ENCODE results near the gene HELZ. TPM values are rescaled to one million over a fixed set of nuclear protein-coding genes. Genes with fewer than 3 reads are reported as not detected.
"Not testable (repeated sequence)": the region's sequence is repeated elsewhere in the genome, so short reads cannot be mapped to it uniquely, and the experiment has no call there.

The HELZ gene
- total RNA-seq, 2 experiments from 2014 or later = 98.2 to 109 TPM

DNA sequence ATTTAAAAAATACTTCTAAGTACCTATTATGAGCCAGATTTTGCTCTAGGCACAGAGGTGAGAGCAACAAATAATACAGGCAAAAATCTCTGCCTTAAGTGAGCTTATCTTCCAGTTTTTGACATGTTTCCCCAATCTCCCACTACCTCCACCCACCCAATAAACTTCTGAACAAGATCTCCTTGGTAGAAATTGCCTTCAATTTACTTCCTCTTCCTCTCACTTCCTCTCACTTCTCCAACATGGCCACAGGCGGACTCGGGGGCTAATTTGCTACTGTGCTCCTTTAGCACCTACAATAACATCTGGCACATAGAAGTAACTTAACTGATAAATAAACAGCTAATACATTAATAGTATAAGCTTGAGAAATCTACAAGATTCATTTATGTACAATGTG is 118.0 kb downstream of the HELZ start:
- no peaks in the 10 kb centered on the region for H3K9me3 Mint-ChIP-seq
- H3K27me3 Mint-ChIP-seq = no peaks in the 10 kb centered on the region
- H3K4me1 Mint-ChIP-seq = peaks cover 2% of the 10 kb centered on the region
- H3K4me3 Mint-ChIP-seq = no peak overlapping the region
- no peak for DNase-seq
- peaks cover 37% of the 10 kb centered on the region for H3K36me3 Mint-ChIP-seq (ENCODE audit: low read depth)
- ChIA-PET POLR2A (no interaction called here), CTCF (interaction anchor here (0.5 to 1.0 kb wide), 3 partner anchors 13 to 167 kb away, joined by 3 to 4 read pairs (median 3); no protein-coding TSS in a partner anchor)
- H3K27ac Mint-ChIP-seq = no peak overlapping the region

DNA sequence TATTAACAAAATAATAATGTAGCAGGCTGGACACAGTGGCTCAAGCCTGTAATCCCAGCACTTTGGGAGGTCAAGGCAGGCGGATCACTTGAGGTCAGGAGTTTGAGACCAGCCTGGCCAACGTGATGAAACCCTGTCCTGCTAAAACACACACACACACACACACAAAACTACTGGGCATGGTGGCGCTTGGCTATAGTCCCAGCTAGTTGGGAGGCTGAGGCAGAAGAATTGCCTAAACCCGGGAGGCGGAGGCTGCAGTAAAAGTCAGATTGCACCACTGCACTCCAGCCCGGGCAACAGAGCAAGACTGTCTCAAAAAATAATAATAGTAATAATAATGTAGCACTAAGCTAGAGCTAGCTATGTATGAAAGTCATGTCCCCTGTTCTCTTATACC is 118.5 kb downstream of the HELZ start:
- H3K4me1 Mint-ChIP-seq, H3K4me3 Mint-ChIP-seq, DNase-seq, POLR2A ChIA-PET, H3K27me3 Mint-ChIP-seq, H3K27ac Mint-ChIP-seq, H3K9me3 Mint-ChIP-seq: not testable (repeated sequence)
- peaks cover 35% of the 10 kb centered on the region for H3K36me3 Mint-ChIP-seq (ENCODE audit: low read depth)
- CTCF ChIA-PET = interaction anchor here (0.5 to 1.0 kb wide), 4 partner anchors 13 to 167 kb away, joined by 3 to 4 read pairs (median 3); no protein-coding TSS in a partner anchor

DNA sequence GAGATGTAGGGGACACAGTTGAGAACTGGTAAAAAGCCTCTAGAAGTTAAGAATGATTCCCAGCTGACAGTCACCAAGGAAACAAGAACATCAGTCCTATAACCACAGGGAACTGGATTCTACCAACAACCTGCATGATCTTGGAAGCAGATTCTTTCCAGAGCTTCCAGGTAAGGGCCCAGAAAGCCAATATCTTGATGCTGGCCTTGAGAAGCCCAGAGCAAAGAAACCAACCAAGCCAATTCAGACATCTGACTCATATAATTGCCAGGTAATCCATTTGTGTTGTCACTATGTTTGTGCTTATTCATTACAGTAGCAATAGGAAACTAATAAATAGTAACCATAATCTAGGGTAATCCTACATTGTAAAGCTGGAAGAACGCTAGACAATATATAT is 119.1 kb downstream of the HELZ start:
- ChIA-PET POLR2A (no interaction called here), CTCF (interaction anchor here (0.5 kb wide), 1 partner anchor 147 kb away, joined by 3 read pairs; no protein-coding TSS in a partner anchor)
- Mint-ChIP-seq H3K36me3 (ENCODE audit: low read depth) (peaks cover 37% of the 10 kb centered on the region), H3K4me1 (peaks cover 2% of the 10 kb centered on the region), H3K9me3 (no peaks in the 10 kb centered on the region), H3K27me3 (no peaks in the 10 kb centered on the region), H3K4me3 (no peak overlapping the region), H3K27ac (no peak overlapping the region)
- DNase-seq = no peak

DNA sequence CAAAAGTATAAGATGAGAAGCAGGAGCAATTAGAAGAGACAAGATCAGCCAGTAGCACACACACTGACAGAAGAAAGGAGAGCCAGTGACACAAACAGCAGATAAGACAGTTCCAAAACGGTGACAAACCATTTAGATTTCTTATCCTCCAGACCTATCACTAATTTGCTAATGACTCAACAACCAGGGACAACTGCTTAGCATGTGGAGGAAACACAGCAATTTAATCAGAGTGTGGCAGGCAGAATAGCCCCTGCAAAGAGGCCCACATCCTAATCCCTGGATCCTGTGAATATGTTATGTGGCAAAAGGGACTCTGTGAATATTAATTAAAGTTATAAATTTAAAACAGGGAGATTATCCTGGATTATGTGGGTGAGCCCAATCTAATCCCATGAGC is 119.6 kb downstream of the HELZ start:
- Mint-ChIP-seq H3K36me3 (ENCODE audit: low read depth) (peaks cover 41% of the 10 kb centered on the region), H3K27me3 (no peaks in the 10 kb centered on the region), H3K4me3 (no peak overlapping the region), H3K4me1 (peaks cover 2% of the 10 kb centered on the region), H3K9me3 (no peaks in the 10 kb centered on the region), H3K27ac (no peak overlapping the region)
- CTCF ChIA-PET = no interaction called here
- POLR2A ChIA-PET = no interaction called here
- DNase-seq = no peak

DNA sequence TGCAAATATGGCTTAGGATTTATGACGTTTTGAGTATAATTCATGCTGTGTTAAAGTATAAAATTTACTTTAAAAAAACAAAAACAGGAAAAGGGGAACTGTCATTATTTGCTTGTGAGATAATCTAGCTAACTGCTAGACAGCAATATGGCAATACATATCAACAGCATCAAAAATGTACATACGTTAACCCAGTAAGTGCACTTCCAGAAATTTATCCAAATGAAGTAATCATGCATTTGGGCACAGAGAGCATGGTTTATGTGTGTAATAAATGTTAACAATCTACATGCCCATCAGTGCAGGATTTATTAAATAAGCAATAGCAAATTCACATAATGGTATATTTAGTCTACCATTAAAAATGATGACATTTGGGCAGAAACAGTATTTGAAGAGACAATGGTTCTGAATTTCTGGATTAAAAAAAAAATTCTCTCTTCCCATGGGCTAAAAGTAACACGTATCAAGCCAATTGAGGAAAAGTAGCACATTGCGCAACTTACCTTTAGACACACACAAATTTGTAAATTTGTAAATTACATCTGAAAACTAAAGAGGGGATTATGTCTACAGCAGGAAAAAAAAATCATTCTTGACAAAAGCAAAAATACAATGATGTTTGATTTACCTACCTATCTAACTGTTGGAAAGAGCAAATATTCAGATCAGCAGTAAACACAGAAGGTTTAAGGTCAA is 120.4 kb downstream of the HELZ start:
- no peak overlapping the region for H3K27ac Mint-ChIP-seq
- peaks cover 45% of the 10 kb centered on the region for H3K36me3 Mint-ChIP-seq (ENCODE audit: low read depth)
- H3K4me3 Mint-ChIP-seq = no peak overlapping the region
- peaks cover 2% of the 10 kb centered on the region for H3K4me1 Mint-ChIP-seq
- H3K9me3 Mint-ChIP-seq = no peaks in the 10 kb centered on the region
- DNase-seq = no peak
- POLR2A ChIA-PET = no interaction called here
- H3K27me3 Mint-ChIP-seq = no peaks in the 10 kb centered on the region
- CTCF ChIA-PET = no interaction called here

DNA sequence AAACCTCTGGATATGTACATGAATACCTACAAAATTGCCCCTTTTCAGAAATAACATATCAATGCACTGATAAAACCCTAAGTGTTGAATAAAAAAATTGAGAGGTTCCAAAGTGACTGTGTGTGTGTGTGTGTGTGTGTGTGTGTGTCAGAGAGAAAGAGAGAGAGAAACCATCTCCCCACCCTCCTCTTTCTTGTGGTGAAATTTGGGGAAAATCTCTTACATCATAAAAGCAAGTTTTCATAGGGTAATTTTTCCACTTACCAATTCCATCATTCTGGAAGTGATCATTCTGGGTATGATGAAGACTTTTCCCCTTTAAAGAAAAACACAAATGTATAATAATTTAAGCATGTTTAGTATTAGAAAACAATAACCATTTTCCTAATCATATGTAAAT is 121.3 kb downstream of the HELZ start:
- H3K27me3 Mint-ChIP-seq = no peaks in the 10 kb centered on the region
- CTCF ChIA-PET = no interaction called here
- no peak overlapping the region for H3K4me3 Mint-ChIP-seq
- POLR2A ChIA-PET = no interaction called here
- no peak for DNase-seq
- H3K9me3 Mint-ChIP-seq = no peaks in the 10 kb centered on the region
- no peak overlapping the region for H3K27ac Mint-ChIP-seq
- H3K36me3 Mint-ChIP-seq (ENCODE audit: low read depth) = peaks cover 49% of the 10 kb centered on the region
- H3K4me1 Mint-ChIP-seq = peaks cover 2% of the 10 kb centered on the region

DNA sequence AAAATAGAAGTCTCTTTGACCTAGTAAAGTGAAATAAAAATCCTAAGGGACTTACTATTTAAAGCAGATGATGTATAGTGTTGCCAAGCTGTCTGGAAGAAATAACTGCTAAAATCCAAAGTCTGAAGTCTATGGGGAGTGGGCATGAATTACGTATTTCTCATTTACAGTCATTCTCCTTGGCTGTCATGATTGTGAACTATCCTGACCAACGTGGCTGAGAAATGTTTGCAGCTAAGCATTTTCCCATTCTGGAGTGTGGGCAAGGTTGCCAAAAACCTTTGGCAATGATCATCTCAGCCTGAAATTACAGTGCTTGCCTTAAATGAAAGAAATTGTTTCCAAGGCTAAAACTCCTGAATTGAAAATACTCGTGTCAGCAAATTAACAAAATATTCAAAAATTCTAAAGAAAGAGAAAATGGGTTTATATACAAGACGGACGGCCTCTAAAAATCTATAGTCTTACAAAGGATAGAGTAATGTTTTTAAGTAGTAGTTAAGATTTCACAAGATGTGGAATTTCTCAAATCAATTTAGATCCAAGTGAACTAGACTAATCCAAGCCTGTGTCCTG is 123.6 kb downstream of the HELZ start:
- Mint-ChIP-seq H3K27ac (no peak overlapping the region), H3K36me3 (ENCODE audit: low read depth) (peaks cover 60% of the 10 kb centered on the region)

DNA sequence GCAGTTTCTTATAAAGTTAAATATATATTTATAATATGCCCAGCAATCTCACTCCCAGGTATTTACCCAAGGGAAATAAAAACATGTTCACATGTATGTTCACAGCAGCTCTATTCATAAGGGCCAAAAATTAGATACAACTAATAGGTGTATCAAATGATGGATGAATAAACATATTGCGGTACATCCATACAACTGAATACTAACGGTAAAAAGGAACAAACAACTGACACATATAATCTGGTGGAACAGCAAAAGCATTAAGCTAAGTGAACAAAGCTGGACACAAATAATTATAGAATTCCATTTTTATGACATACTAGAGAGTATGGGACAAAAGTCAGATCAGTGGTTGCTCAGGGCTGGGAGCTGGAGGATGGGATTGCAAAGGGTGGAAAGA is 125.9 kb downstream of the HELZ start:
- POLR2A ChIA-PET = no interaction called here
- peaks cover 69% of the 10 kb centered on the region for H3K36me3 Mint-ChIP-seq (ENCODE audit: low read depth)
- no peaks in the 10 kb centered on the region for H3K27me3 Mint-ChIP-seq
- no peak overlapping the region for H3K27ac Mint-ChIP-seq
- no peak overlapping the region for H3K4me3 Mint-ChIP-seq
- peaks cover 7% of the 10 kb centered on the region for H3K9me3 Mint-ChIP-seq
- CTCF ChIA-PET = no interaction called here
- H3K4me1 Mint-ChIP-seq = peaks cover 15% of the 10 kb centered on the region
- DNase-seq = no peak

More for the DNA sequence above, 123.6 kb downstream of the HELZ start:
- Mint-ChIP-seq H3K27me3 (no peaks in the 10 kb centered on the region), H3K4me1 (peaks cover 4% of the 10 kb centered on the region), H3K9me3 (peaks cover 2% of the 10 kb centered on the region), H3K4me3 (no peak overlapping the region)
- DNase-seq = no peak
- CTCF ChIA-PET = no interaction called here
- POLR2A ChIA-PET = no interaction called here

DNA sequence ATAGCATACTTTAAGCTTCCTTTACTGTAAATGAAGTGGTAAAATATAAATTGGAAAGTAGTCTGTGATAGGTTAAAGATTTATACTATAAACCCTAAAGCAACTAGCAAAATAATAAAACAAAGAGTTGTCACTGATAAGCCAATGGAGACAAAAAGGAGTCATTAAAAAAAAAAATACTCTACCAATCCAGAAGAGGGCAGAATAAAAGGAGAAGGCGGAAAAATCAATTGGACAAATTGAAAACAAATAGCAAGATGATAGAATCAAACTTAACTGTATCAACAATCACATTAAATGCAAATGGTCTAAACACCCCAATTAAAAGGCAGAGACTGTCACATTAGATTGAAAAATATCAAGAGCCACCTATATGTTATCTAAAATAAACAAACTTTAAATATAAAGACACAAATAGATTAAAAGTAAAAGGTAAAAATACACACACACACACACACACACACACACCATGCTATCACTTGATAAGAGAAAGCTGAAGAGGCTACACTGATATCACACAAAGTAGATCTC is 128.9 kb downstream of the HELZ start:
- Mint-ChIP-seq H3K4me3 (no peak overlapping the region), H3K9me3 (peaks cover 7% of the 10 kb centered on the region), H3K36me3 (ENCODE audit: low read depth) (peaks cover 87% of the 10 kb centered on the region), H3K4me1 (peaks cover 15% of the 10 kb centered on the region), H3K27ac (peak overlapping the region; percentile 33), H3K27me3 (no peaks in the 10 kb centered on the region)
- ChIA-PET POLR2A (no interaction called here), CTCF (no interaction called here)
- no peak for DNase-seq

DNA sequence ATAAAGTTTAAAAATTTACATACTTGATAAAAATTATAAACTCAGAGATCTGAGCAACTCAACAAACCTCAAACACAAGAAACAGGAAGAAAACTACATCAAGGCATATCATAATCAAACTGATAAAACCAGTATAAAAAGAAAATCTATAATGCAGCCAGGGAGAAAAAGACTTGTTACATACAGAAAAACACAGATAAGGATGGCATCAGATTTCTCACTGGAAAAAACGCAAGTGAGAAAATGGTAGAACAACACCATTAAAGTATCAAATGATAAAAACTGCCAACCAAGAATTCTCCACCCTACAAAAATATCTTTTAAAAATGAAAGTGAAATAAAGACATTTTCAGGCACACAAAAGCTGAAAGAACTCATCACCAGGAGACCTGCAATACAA is 129.6 kb downstream of the HELZ start:
- DNase-seq = no peak
- ChIA-PET POLR2A (no interaction called here), CTCF (no interaction called here)
- Mint-ChIP-seq H3K9me3 (peaks cover 7% of the 10 kb centered on the region), H3K4me3 (no peak overlapping the region), H3K27me3 (no peaks in the 10 kb centered on the region), H3K4me1 (peaks cover 15% of the 10 kb centered on the region), H3K27ac (no peak overlapping the region), H3K36me3 (ENCODE audit: low read depth) (peaks cover 86% of the 10 kb centered on the region)

DNA sequence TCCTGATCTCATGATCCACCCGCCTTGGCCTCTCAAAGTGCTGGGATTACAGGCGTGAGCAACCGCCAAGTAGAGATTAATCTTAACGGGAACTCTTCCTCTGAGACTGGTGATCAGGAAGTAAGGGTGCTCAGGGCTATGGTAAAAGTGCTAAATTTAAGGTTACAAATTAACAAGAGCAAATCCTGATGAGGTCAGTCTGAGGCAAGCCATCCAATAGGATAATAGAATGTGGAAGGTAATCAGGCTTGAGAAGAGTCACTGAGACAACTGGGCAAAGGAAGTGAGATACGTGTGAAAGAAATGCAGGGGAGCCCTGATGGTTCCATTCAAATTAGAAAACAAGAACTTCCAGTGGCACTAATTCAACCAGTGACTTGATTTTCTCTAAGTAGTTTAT is 131.5 kb downstream of the HELZ start:
- H3K27ac Mint-ChIP-seq = no peak overlapping the region
- peaks cover 7% of the 10 kb centered on the region for H3K9me3 Mint-ChIP-seq

DNA sequence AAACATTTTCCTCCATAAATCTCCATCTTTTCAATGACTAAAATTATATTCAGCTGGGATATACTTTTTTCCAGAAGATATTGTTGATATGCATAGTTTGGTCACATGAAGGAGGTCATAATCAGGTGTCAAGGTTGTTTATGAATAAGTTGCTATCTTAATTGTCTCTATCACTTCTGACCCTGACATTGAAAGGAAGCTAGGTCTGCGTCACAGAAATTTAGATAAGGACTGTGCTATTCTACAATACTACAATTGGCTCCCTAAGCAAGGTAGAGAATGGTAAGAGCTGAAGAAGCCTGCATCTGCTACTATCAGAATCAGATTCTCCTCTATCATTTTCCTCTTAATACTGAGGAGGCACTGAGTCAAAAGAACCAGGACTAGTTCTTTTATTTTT is 133.2 kb downstream of the HELZ start:
- H3K27me3 Mint-ChIP-seq = no peaks in the 10 kb centered on the region
- peaks cover 84% of the 10 kb centered on the region for H3K36me3 Mint-ChIP-seq (ENCODE audit: low read depth)
- no peak overlapping the region for H3K27ac Mint-ChIP-seq
- peaks cover 7% of the 10 kb centered on the region for H3K9me3 Mint-ChIP-seq
- POLR2A ChIA-PET = no interaction called here
- DNase-seq = no peak
- CTCF ChIA-PET = interaction anchor here (1.1 kb wide), 1 partner anchor 30 kb away, joined by 3 read pairs; no protein-coding TSS in a partner anchor
- peaks cover 15% of the 10 kb centered on the region for H3K4me1 Mint-ChIP-seq
- no peak overlapping the region for H3K4me3 Mint-ChIP-seq

More for the DNA sequence above, 131.5 kb downstream of the HELZ start:
- Mint-ChIP-seq H3K36me3 (ENCODE audit: low read depth) (peaks cover 82% of the 10 kb centered on the region), H3K4me3 (no peak overlapping the region), H3K27me3 (no peaks in the 10 kb centered on the region), H3K4me1 (peaks cover 15% of the 10 kb centered on the region)
- no peak for DNase-seq
- POLR2A ChIA-PET = no interaction called here
- CTCF ChIA-PET = no interaction called here

DNA sequence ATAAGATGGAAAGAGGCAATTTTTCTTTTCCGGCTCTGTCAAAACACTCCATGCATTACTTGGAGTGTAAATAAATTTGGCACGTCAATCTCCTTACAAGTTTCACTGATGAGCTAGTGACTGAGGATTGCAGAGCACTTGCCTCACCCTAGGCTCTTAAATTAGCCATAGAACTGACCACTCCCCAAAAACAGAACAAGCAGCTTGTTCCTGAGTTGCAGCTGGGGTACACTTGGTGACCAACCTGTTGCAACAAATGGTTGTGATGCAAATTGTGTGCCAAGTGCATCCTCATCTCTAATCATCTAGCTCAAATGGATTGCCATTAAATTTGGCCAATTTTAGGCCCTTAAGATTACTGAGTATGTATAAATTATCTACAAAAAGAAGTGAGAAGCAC is 133.7 kb downstream of the HELZ start:
- Mint-ChIP-seq H3K4me1 (peaks cover 12% of the 10 kb centered on the region), H3K27me3 (no peaks in the 10 kb centered on the region), H3K9me3 (peaks cover 5% of the 10 kb centered on the region), H3K4me3 (no peak overlapping the region), H3K36me3 (ENCODE audit: low read depth) (peaks cover 83% of the 10 kb centered on the region), H3K27ac (no peak overlapping the region)
- ChIA-PET CTCF (interaction anchor here (1.1 kb wide), 1 partner anchor 29 kb away, joined by 3 read pairs; no protein-coding TSS in a partner anchor), POLR2A (no interaction called here)
- DNase-seq = no peak

DNA sequence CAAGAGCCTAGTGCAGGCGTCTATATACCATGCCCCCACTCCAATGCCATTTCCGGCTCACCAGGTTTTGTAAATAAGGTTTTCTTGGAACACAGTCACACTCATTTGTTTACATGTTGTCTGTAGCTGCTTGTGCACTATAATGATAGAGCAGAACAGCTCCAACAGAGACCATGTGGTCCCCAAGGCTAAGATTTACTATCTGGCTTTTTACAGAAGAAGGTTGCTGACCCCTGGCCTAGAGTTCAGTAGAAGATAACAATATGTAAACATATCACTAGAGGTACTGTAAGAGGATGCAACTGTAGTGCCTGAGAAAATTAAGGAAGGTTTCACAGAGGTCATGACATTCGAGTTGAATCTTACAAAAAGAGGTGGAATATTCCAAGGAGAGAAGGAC is 134.4 kb downstream of the HELZ start:
- DNase-seq = no peak
- ChIA-PET POLR2A (no interaction called here), CTCF (interaction anchor here (1.1 kb wide), 1 partner anchor 29 kb away, joined by 3 read pairs; no protein-coding TSS in a partner anchor)
- Mint-ChIP-seq H3K36me3 (ENCODE audit: low read depth) (peaks cover 78% of the 10 kb centered on the region), H3K27me3 (no peaks in the 10 kb centered on the region), H3K4me3 (no peak overlapping the region), H3K27ac (no peak overlapping the region), H3K9me3 (no peaks in the 10 kb centered on the region), H3K4me1 (peaks cover 7% of the 10 kb centered on the region)
